GM12878 (cell line): ENCODE data around the gene CLTCL1. TPM values are rescaled to one million over a fixed set of nuclear protein-coding genes. Genes with fewer than 3 reads are reported as not detected.

Experiments
- ATAC-seq: fragments of 200-7000 bp; cut with Tn5 transposase; 3 replicates; pipeline ENCODE4 v1.9.1; 2020; ENCODE audit warnings: mild to moderate bottlenecking, moderate library complexity
- BruUV-seq: library from RNA; stranded (reverse); fragments of 400-500 nt; replicated peaks from 2 replicates; lab custom pipeline; 2021; lab: Mats Ljungman, UMichigan
- CTCF ChIA-PET: fragments of 300-600 bp; sonication (Branson Sonifier 250); formaldehyde crosslinking; extraction: SDS; loops from one replicate; lab custom pipeline; 2021; ENCODE audit warnings: inconsistent platforms; lab: Yijun Ruan, JAX
- POLR2A ChIA-PET: fragments of 350-600 bp; formaldehyde crosslinking; extraction: SDS; loops from one replicate; lab custom pipeline; 2021; ENCODE audit warnings: inconsistent platforms; lab: Charles Lee
- RAD21 ChIA-PET: fragments of 300-600 bp; sonication (Branson Sonifier 250); formaldehyde crosslinking; loops from one replicate; lab custom pipeline; 2023; ENCODE audit warnings: antibody characterized with exemption; ENCODE audit not compliant: unreplicated experiment; lab: Charles Lee
- SMC1A ChIA-PET: fragments of 300-600 bp; sonication (Branson Sonifier 250); formaldehyde crosslinking; loops from one replicate; lab custom pipeline; 2023; ENCODE audit not compliant: unreplicated experiment, uncharacterized antibody; lab: Charles Lee
- DNase-seq: peaks from one replicate; pipeline ENCODE4 v3.0.0-alpha.2; 2011; ENCODE audit warnings: low read depth, low spot score
- FAIRE-seq: peaks from 3 replicates; lab custom pipeline; 2011; peaks lifted over from hg19 to GRCh38; lab: Jason Lieb, UNC
- H2AFZ ChIP-seq: 2 replicates; pipeline ENCODE4 v1.6.0; 2011; ENCODE audit warnings: low read depth, low read length, control low read depth; ENCODE audit not compliant: control insufficient read depth
- H3K27ac ChIP-seq: 2 replicates; pipeline ENCODE4 v1.5.1; 2011; ENCODE audit warnings: control low read depth; ENCODE audit not compliant: control insufficient read depth, insufficient read depth
- H3K27me3 ChIP-seq, 2 experiments: replicated peaks in 1 of 2; 2 replicates each; pipeline versions ENCODE4 v1.6.0 to v1.6.1; 2011; ENCODE audit warnings: low read length in 1 of 2; ENCODE audit not compliant: control insufficient read depth in 2 of 2, insufficient read depth in 2 of 2
- H3K36me3 ChIP-seq, 2 experiments: 2 replicates each; pipeline ENCODE4 v1.5.1; 2011; ENCODE audit warnings: low read length in 1 of 2; ENCODE audit not compliant: control insufficient read depth in 2 of 2, insufficient read depth in 2 of 2
- H3K4me1 ChIP-seq: 2 replicates; pipeline ENCODE4 v1.6.1; 2011; ENCODE audit warnings: mild to moderate bottlenecking, low read length, moderate library complexity, mixed read lengths; ENCODE audit not compliant: control insufficient read depth, insufficient read depth
- H3K4me2 ChIP-seq: 2 replicates; pipeline ENCODE4 v1.6.0; 2011; ENCODE audit warnings: control low read depth; ENCODE audit not compliant: control insufficient read depth, insufficient read depth
- H3K4me3 ChIP-seq: fragments of 200-600 bp; sonication (generic); 2 replicates; pipeline ENCODE4 v1.5.1; 2016
- H3K79me2 ChIP-seq: 2 replicates; pipeline ENCODE4 v1.6.0; 2011; ENCODE audit warnings: low read length; ENCODE audit not compliant: control insufficient read depth, insufficient read depth
- H3K9ac ChIP-seq: 2 replicates; pipeline ENCODE4 v1.8.0; 2011; ENCODE audit warnings: low read length, control low read depth, mixed read lengths; ENCODE audit not compliant: control insufficient read depth, insufficient read depth
- H3K9me3 ChIP-seq: replicated peaks from 3 replicates; pipeline ENCODE4 v1.5.1; 2011; ENCODE audit warnings: mild to moderate bottlenecking, low read length; ENCODE audit not compliant: control insufficient read depth, insufficient read depth
- H4K20me1 ChIP-seq: 2 replicates; pipeline ENCODE4 v1.6.0; 2011; ENCODE audit not compliant: control insufficient read depth, insufficient read depth
- FOS ChIP-seq: IDR thresholded peaks from 3 replicates; pipeline ENCODE4 v1.6.1; 2011; ENCODE audit warnings: borderline replicate concordance; ENCODE audit not compliant: insufficient read length; ENCODE audit errors: extremely low read depth
- FOXM1 ChIP-seq: IDR thresholded peaks from 2 replicates; pipeline ENCODE4 v1.6.1; 2012; ENCODE audit warnings: low read depth, mild to moderate bottlenecking, inconsistent platforms, low read length, moderate library complexity
- GABPA ChIP-seq: IDR thresholded peaks from 2 replicates; pipeline ENCODE4 v1.6.1; 2014; ENCODE audit warnings: antibody characterized with exemption, low read depth, mild to moderate bottlenecking, inconsistent platforms
- MAX ChIP-seq: IDR thresholded peaks from 2 replicates; pipeline ENCODE4 v1.6.1; 2012; ENCODE audit warnings: low read depth, low read length, improper control_type of control experiment
- RBBP5 ChIP-seq: fragments of 200-600 bp; sonication (generic); conservative IDR thresholded peaks from 2 replicates; pipeline ENCODE4 v1.6.1; 2016
- whole genome bisulfite sequencing: methylation state at CpG from one replicate; pipeline ENCODE4 v1.1.6; 2016; ENCODE audit warnings: low lambda C conversion rate; ENCODE audit not compliant: insufficient replicate concordance, insufficient coverage; ENCODE audit errors: missing lambda C conversion rate; 5-methylcytosine and 5-hydroxymethylcytosine counted together
- in situ Hi-C: fragments of 300-500 bp; cut with MboI; formaldehyde crosslinking; loops from 9 replicates; pipeline ENCODE4 v1.14.3; 2018; ENCODE audit warnings: mixed read lengths
- intact Hi-C: fragments of 100-400 bp; cut with micrococcal nuclease; formaldehyde crosslinking; loops from one replicate; pipeline ENCODE4 v1.14.2; 2022; ENCODE audit not compliant: unreplicated experiment
- polyA plus RNA-seq, 11 experiments: library from polyadenylated mRNA; depleted of rRNA in 4 of 11; unstranded in 6 of 11; stranded (reverse) in 5 of 11; fragments of >200 nt; fragmentation: Nextera tagmentation in 4 of 11; fragmentation: Illumina TruSeq in 1 of 11; extraction: Ambion mirVana in 4 of 11; extraction: Trizol in 1 of 11; gene quantifications; 1 replicate in 1 of 11; 2 replicates in 10 of 11; pipeline versions ENCODE4 v1.2.1 to v1.2.3, GENCODE V29; 2011 to 2016; ENCODE audit warnings: inconsistent platforms in 2 of 11, missing spikeins in 2 of 11, low read depth in 1 of 11
- total RNA-seq, 4 experiments: library from RNA; depleted of rRNA in 3 of 4; stranded (reverse); fragments of >200 nt in 3 of 4; fragmentation: Illumina TruSeq in 1 of 4; extraction: Trizol in 1 of 4; gene quantifications; 2 replicates each; pipeline versions ENCODE4 v1.2.1 to v1.2.3, GENCODE V29; 2013 to 2021
- TF ChIP-seq, protein P1 (sequence below): fragments of 450-650 bp; IDR thresholded peaks from 2 replicates; pipeline ENCODE4 v1.6.1; 2017; ENCODE audit warnings: mild to moderate bottlenecking, low read depth, inconsistent platforms; ENCODE audit not compliant: poor library complexity, severe bottlenecking

Gene CLTCL1
- total and polyA plus RNA-seq, 10 of the 15 experiments (the other 5 are each of a cell fraction or from before 2014, with no cell fraction given) = under 0.01 to 0.35 (median 0.12) TPM; not detected in 2

- no peak for TF ChIP-seq RBBP5
- no peak for TF ChIP-seq GABPA
- TF ChIP-seq MAX = no peak
- no peak for TF ChIP-seq FOXM1
- TF ChIP-seq, protein P1, sequence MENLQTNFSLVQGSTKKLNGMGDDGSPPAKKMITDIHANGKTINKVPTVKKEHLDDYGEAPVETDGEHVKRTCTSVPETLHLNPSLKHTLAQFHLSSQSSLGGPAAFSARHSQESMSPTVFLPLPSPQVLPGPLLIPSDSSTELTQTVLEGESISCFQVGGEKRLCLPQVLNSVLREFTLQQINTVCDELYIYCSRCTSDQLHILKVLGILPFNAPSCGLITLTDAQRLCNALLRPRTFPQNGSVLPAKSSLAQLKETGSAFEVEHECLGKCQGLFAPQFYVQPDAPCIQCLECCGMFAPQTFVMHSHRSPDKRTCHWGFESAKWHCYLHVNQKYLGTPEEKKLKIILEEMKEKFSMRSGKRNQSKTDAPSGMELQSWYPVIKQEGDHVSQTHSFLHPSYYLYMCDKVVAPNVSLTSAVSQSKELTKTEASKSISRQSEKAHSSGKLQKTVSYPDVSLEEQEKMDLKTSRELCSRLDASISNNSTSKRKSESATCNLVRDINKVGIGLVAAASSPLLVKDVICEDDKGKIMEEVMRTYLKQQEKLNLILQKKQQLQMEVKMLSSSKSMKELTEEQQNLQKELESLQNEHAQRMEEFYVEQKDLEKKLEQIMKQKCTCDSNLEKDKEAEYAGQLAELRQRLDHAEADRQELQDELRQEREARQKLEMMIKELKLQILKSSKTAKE = no peak
- TF ChIP-seq FOS = no peak
- intact Hi-C loops = loop anchor here (10.0 kb wide), 2 partner anchors 132 to 182 kb away; partner anchors contain the start of genes CDC45 and UFD1
- H3K27ac ChIP-seq = no peak overlapping the region
- no peaks in the 10 kb centered on the region for H3K36me3 ChIP-seq
- WGBS = 85% methylated on average over 23 of the region's 23 CpGs
- H4K20me1 ChIP-seq = no peaks in the 10 kb centered on the region
- FAIRE-seq = no peak
- peak overlapping the region; percentile 99 for H3K4me2 ChIP-seq
- in situ Hi-C loops = loop anchor here (5.0 kb wide), 1 partner anchor 110 kb away; no protein-coding TSS in a partner anchor
- ATAC-seq = no peak
- no TSS peak for BruUV-seq
- no peaks in the 10 kb centered on the region for H3K9me3 ChIP-seq
- SMC1A ChIA-PET = interaction anchor here (0.6 to 1.2 kb wide), 4 partner anchors 16 to 337 kb away, joined by 3 to 4 read pairs (median 4); no protein-coding TSS in a partner anchor
- H3K9ac ChIP-seq = peak overlapping the region; percentile 79
- no peaks in the 10 kb centered on the region for H3K79me2 ChIP-seq
- H3K4me3 ChIP-seq = peak overlapping the region; percentile 96; the same call in 1 of the 2 replicates
- H3K27me3 ChIP-seq = peaks cover 7 to 15% of the 10 kb centered on the region in 2 experiments
- H2AFZ ChIP-seq = peak overlapping the region; percentile 99
- peaks cover 9% of the 10 kb centered on the region for H3K4me1 ChIP-seq
- DNase-seq = no peak
- CTCF ChIA-PET = interaction anchor here (1.2 to 1.8 kb wide), 2 partner anchors 148 to 337 kb away, joined by 3 to 4 read pairs; partner anchors contain the start of gene ESS2
- RAD21 ChIA-PET = interaction anchor here (1.0 to 1.3 kb wide), 3 partner anchors 68 to 114 kb away, joined by 3 read pairs; partner anchors contain the start of gene SLC25A1
- POLR2A ChIA-PET = interaction anchor here (0.7 to 1.0 kb wide), 2 partner anchors 114 to 186 kb away, joined by 3 read pairs; partner anchors contain the start of genes SLC25A1 and UFD1
Observed at GRCh38 chr22:19292458-19293230, 1.1 kb upstream of the CLTCL1 start.
